Activated CD4-positive, alpha-beta memory T cell treated with anti-CD3 and anti-CD28 coated beads for 36 hours (primary cell): ENCODE results near the gene MTA3. TPM values are rescaled to one million over a fixed set of nuclear protein-coding genes. Genes with fewer than 3 reads are reported as not detected.
"Not testable (repeated sequence)": the region's sequence is repeated elsewhere in the genome, so short reads cannot be mapped to it uniquely, and the experiment has no call there.

Experiments used
- CTCF ChIA-PET: fragments of 350-600 bp; sonication (Branson Sonifier 250); formaldehyde crosslinking; loops from one replicate; lab custom pipeline; 2021; ENCODE audit warnings: antibody characterized with exemption, inconsistent platforms; lab: Charles Lee
- POLR2A ChIA-PET: fragments of 350-600 bp; sonication (Branson Sonifier 250); formaldehyde crosslinking; loops from one replicate; lab custom pipeline; 2021; ENCODE audit warnings: antibody characterized with exemption; lab: Charles Lee
- DNase-seq: peaks from one replicate; pipeline ENCODE4 v3.0.0-alpha.2; 2020
- H3K27ac Mint-ChIP-seq: one replicate; pipeline ENCODE4 v1.8.0; 2021; ENCODE audit warnings: mixed read lengths
- H3K27me3 Mint-ChIP-seq: one replicate; pipeline ENCODE4 v1.8.0; 2021; ENCODE audit warnings: mixed read lengths
- H3K36me3 Mint-ChIP-seq: one replicate; pipeline ENCODE4 v1.8.0; 2021; ENCODE audit warnings: mixed read lengths
- H3K4me1 Mint-ChIP-seq: one replicate; pipeline ENCODE4 v1.8.0; 2021; ENCODE audit warnings: low read depth, mixed read lengths
- H3K4me3 Mint-ChIP-seq: one replicate; pipeline ENCODE4 v1.8.0; 2021; ENCODE audit warnings: mild to moderate bottlenecking, mixed read lengths
- H3K9me3 Mint-ChIP-seq: one replicate; pipeline ENCODE4 v1.8.0; 2021; ENCODE audit warnings: mixed read lengths
- intact Hi-C: fragments of 100-400 bp; cut with micrococcal nuclease; formaldehyde crosslinking; loops from one replicate; pipeline ENCODE4 v1.15.1; 2023
- total RNA-seq, 2 experiments: library from RNA; stranded (reverse); gene quantifications; one replicate each; pipeline ENCODE4 v1.2.3, GENCODE V29; 2021

Gene MTA3
- total RNA-seq, 2 experiments from 2014 or later = 25.1 to 29.7 TPM

DNA sequence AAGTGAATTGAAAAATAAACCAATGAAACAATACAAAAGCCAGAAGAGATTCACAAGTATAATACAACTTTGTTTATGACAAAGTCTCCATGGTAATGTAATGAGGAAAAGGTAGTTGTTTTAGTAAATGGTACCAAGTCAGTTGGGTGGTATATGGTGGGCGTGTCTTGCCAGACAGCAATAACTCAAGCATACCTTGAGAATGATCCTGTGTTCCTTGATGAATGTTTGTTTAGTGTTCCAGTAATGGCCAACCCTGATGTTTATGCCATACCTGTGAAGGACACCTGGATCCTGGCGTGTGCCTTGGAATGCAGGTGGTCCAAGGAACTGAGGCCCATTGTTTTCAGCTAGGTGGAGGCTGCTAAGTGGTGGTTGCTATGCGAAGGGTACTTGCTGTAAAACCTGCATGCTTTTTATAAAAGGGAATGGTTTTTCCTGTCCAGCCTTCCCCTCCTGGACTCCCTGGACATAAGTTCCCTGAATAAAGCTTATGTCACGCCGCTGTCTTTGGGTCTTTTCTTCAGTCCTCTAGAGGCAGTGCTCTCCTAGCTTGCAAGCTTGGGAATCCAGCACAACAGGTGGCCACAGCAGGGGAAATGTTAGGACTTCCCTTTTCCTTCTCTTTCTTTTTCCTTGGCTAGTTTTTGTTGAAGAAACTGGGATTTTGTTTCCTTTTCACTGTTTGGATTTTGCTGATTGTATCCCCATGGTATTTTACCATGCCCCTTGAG lies 54.7 kb downstream of the MTA3 start:
- no peak for DNase-seq
- no peaks in the 10 kb centered on the region for H3K9me3 Mint-ChIP-seq
- no peak overlapping the region for H3K4me3 Mint-ChIP-seq
- H3K27me3 Mint-ChIP-seq = no peaks in the 10 kb centered on the region
- H3K36me3 Mint-ChIP-seq = no peaks in the 10 kb centered on the region
- POLR2A ChIA-PET = no interaction called here
- CTCF ChIA-PET = interaction anchor here (0.7 kb wide), 1 partner anchor 73 kb away, joined by 3 read pairs; no protein-coding TSS in a partner anchor
- intact Hi-C loops = no loop called here
- H3K4me1 Mint-ChIP-seq = peaks cover 6% of the 10 kb centered on the region
- H3K27ac Mint-ChIP-seq = no peak overlapping the region

- POLR2A ChIA-PET = no interaction called here
- H3K27me3 Mint-ChIP-seq = no peaks in the 10 kb centered on the region
- intact Hi-C loops = no loop called here
- peaks cover 2% of the 10 kb centered on the region for H3K4me1 Mint-ChIP-seq
- H3K36me3 Mint-ChIP-seq = no peaks in the 10 kb centered on the region
- DNase-seq = no peak
- H3K27ac Mint-ChIP-seq = no peak overlapping the region
- H3K4me3 Mint-ChIP-seq = no peak overlapping the region
- no peaks in the 10 kb centered on the region for H3K9me3 Mint-ChIP-seq
- CTCF ChIA-PET = no interaction called here
Measured at GRCh38 chr2:42624047-42624446, 55.6 kb downstream of the MTA3 start.

DNA sequence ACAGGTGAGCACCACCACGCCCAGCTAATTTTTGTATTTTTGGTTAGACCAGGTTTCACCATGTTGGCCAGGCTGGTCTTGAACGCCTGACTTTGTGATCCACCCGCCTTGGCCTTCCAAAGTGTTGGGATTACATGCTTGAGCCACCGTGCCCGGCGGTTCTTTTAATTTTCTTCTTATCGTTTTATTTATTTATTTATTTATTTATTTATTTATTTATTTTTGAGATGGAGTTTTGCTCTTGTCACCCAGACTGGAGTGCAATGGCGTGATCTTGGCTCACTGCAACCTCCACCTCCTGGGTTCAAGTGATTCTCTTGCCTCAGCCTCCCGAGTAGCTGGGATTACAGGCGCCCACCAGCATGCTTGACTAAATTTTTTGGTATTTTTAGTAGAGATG lies 59.6 kb downstream of the MTA3 start:
- DNase-seq, H3K4me3 Mint-ChIP-seq, H3K27me3 Mint-ChIP-seq, H3K36me3 Mint-ChIP-seq, CTCF ChIA-PET, H3K9me3 Mint-ChIP-seq, H3K4me1 Mint-ChIP-seq, H3K27ac Mint-ChIP-seq, POLR2A ChIA-PET, intact Hi-C loops: not testable (repeated sequence)

- CTCF ChIA-PET = interaction anchor here (1.1 kb wide), 1 partner anchor 26 kb away, joined by 3 read pairs; no protein-coding TSS in a partner anchor
- no peaks in the 10 kb centered on the region for H3K4me1 Mint-ChIP-seq
Measured at GRCh38 chr2:42636934-42637333, 68.5 kb downstream of the MTA3 start.

GRCh38 chr2:42638080-42638784 lies 69.8 kb downstream of the MTA3 start:
- no peaks in the 10 kb centered on the region for H3K36me3 Mint-ChIP-seq
- H3K9me3 Mint-ChIP-seq = no peaks in the 10 kb centered on the region
- ChIA-PET POLR2A (no interaction called here), CTCF (interaction anchor here (1.1 kb wide), 1 partner anchor 25 kb away, joined by 3 read pairs; no protein-coding TSS in a partner anchor)
- no peak overlapping the region for H3K4me3 Mint-ChIP-seq
- H3K27me3 Mint-ChIP-seq = no peaks in the 10 kb centered on the region
- no peak for DNase-seq
- no peak overlapping the region for H3K27ac Mint-ChIP-seq
- H3K4me1 Mint-ChIP-seq = no peaks in the 10 kb centered on the region
- intact Hi-C loops = no loop called here

More at GRCh38 chr2:42636934-42637333, 68.5 kb downstream of the MTA3 start:
- no peak for DNase-seq
- POLR2A ChIA-PET = no interaction called here
- intact Hi-C loops = no loop called here
- Mint-ChIP-seq H3K27ac (no peak overlapping the region), H3K9me3 (no peaks in the 10 kb centered on the region), H3K27me3 (no peaks in the 10 kb centered on the region), H3K4me3 (no peak overlapping the region), H3K36me3 (no peaks in the 10 kb centered on the region)

- no peaks in the 10 kb centered on the region for H3K9me3 Mint-ChIP-seq
- intact Hi-C loops = no loop called here
- H3K36me3 Mint-ChIP-seq = peaks cover 1% of the 10 kb centered on the region
- DNase-seq = no peak
- H3K27ac Mint-ChIP-seq = no peak overlapping the region
- H3K27me3 Mint-ChIP-seq = no peaks in the 10 kb centered on the region
- ChIA-PET POLR2A (no interaction called here), CTCF (no interaction called here)
- no peak overlapping the region for H3K4me3 Mint-ChIP-seq
- no peaks in the 10 kb centered on the region for H3K4me1 Mint-ChIP-seq
Measured at GRCh38 chr2:42639340-42640077, 71.1 kb downstream of the MTA3 start.

DNA sequence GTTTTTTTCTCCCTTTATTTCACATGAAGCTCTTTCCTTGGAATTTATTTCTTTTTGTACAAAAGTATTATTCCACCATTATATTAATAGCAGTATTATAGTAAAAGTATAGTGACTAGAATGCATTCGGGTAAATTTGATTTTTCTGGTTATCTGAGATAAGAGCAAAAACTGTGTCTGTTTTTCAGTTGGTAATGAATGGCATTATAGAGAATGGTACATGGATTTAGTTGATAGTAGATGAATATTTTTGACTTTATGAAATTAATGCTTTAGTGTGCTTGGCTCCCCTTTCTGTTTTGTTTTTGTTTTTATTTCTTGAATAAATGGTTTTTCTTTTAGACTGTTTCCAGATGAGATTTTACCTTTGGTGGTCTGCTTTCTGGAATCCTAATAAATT lies 71.8 kb downstream of the MTA3 start:
- ChIA-PET CTCF (no interaction called here), POLR2A (no interaction called here)

DNA sequence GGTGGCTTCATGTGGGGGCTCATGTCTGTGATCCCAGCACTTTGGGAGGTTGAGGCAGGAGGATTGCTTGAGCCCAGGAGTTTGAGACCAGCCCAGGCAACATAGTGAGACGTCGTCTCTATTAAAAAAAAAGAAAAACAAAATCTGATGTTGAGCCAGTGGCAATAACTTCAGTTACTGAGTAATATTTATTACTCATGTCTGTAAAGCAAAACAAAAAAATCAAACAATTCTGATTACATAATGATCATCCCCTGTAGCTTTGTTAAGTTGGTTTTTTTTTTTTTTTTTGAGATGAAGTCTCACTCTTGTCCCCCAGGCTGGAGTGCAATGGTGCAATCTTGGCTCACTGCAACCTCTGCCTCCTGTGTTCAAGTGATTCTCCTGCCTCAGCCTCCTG lies 73.9 kb downstream of the MTA3 start:
- H3K27ac Mint-ChIP-seq, intact Hi-C loops, H3K27me3 Mint-ChIP-seq, H3K9me3 Mint-ChIP-seq, H3K36me3 Mint-ChIP-seq, H3K4me1 Mint-ChIP-seq, POLR2A ChIA-PET, CTCF ChIA-PET, H3K4me3 Mint-ChIP-seq, DNase-seq: not testable (repeated sequence)

More for the DNA sequence above, 71.8 kb downstream of the MTA3 start:
- Mint-ChIP-seq H3K27ac (no peak overlapping the region), H3K36me3 (peaks cover 1% of the 10 kb centered on the region), H3K4me3 (no peak overlapping the region), H3K9me3 (no peaks in the 10 kb centered on the region), H3K27me3 (no peaks in the 10 kb centered on the region), H3K4me1 (no peaks in the 10 kb centered on the region)
- DNase-seq = no peak
- intact Hi-C loops = no loop called here

DNA sequence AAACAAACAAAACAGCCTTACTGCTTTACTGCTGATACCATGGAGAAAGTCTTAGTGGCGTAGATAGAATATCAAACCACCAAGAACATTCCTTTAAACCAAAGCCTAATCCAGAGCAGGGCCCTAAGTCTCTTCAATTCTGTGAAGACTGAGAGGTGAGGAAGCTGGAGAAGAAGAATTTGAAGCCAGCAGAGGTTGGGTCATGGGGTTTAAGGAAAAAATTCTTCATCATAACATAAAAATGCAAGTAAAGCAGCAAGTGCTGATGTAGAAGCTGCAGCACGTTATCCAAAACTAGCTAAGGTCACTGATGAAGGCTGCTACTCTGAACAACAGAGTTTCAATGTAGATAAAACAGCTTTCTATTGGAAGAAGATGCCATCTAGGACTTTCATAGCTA lies 77.1 kb downstream of the MTA3 start:
- H3K4me1 Mint-ChIP-seq = peaks cover 6% of the 10 kb centered on the region
- no peak overlapping the region for H3K27ac Mint-ChIP-seq

GRCh38 chr2:42648796-42649195 lies 80.4 kb downstream of the MTA3 start:
- intact Hi-C loops = no loop called here
- H3K36me3 Mint-ChIP-seq = peaks cover 10% of the 10 kb centered on the region
- H3K27ac Mint-ChIP-seq = no peak overlapping the region
- no peaks in the 10 kb centered on the region for H3K9me3 Mint-ChIP-seq
- no peak overlapping the region for H3K4me3 Mint-ChIP-seq
- peaks cover 16% of the 10 kb centered on the region for H3K4me1 Mint-ChIP-seq
- ChIA-PET CTCF (interaction anchor here (0.9 kb wide), 1 partner anchor 14 kb away, joined by 3 read pairs; no protein-coding TSS in a partner anchor), POLR2A (no interaction called here)
- no peak for DNase-seq
- H3K27me3 Mint-ChIP-seq = no peaks in the 10 kb centered on the region

More for the DNA sequence above, 77.1 kb downstream of the MTA3 start:
- Mint-ChIP-seq H3K4me3 (no peak overlapping the region), H3K27me3 (no peaks in the 10 kb centered on the region), H3K9me3 (no peaks in the 10 kb centered on the region), H3K36me3 (peaks cover 10% of the 10 kb centered on the region)
- intact Hi-C loops = no loop called here
- POLR2A ChIA-PET = no interaction called here
- DNase-seq = no peak
- CTCF ChIA-PET = interaction anchor here (0.7 to 1.7 kb wide), 2 partner anchors 10 to 17 kb away, joined by 3 to 5 read pairs; no protein-coding TSS in a partner anchor

DNA sequence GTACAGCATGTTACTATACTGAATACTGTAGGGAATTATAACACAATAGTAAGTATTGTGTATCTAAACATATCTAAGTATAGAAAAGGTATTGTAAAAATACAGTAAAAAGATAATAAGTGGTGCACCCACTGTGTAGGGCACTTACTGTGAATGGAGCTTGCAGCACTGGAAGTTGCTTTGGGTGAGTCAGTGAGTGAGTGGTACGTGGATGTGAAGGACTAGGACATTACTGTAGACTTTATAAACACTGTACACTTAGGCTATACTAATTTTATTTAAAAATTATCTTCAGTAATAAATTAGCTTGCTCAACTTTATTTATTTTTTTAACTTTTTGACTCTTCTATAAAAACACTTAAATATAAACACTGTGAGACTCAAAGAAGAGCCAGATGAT lies 82.6 kb downstream of the MTA3 start:
- Mint-ChIP-seq H3K27ac (no peak overlapping the region), H3K36me3 (peaks cover 8% of the 10 kb centered on the region), H3K9me3 (no peaks in the 10 kb centered on the region), H3K27me3 (no peaks in the 10 kb centered on the region), H3K4me1 (peaks cover 27% of the 10 kb centered on the region), H3K4me3 (no peak overlapping the region)
- intact Hi-C loops = loop anchor here (10.0 kb wide), 1 partner anchor 86 kb away; the partner anchor contains the start of gene MTA3
- ChIA-PET POLR2A (interaction anchor here (0.6 kb wide), 1 partner anchor 67 kb away, joined by 3 read pairs; no protein-coding TSS in a partner anchor), CTCF (interaction anchor here (1.4 kb wide), 1 partner anchor 12 kb away, joined by 5 read pairs; no protein-coding TSS in a partner anchor)
- DNase-seq = no peak

DNA sequence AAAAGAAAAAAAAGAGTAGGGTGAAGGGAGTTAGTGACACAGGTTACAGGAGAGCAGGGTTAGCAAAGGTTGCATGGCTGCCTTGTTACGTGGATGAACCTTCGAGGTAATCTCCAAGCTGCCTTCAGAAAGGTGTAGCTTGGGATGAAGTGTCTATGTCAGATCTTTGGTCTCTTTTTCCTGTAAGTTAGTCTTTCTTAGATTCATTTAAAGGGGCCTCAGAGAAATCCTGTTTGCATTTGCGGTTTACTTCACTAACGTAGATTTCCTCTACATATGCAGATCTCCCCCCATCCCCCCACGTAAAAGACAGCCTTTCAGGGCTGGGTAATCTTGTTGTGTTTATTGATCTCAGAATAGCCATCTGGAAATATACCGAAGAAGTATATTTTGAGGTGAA lies 83.7 kb downstream of the MTA3 start:
- ChIA-PET CTCF (interaction anchor here (1.4 kb wide), 1 partner anchor 11 kb away, joined by 5 read pairs; no protein-coding TSS in a partner anchor), POLR2A (no interaction called here)
- no peaks in the 10 kb centered on the region for H3K9me3 Mint-ChIP-seq
- intact Hi-C loops = loop anchor here (10.0 kb wide), 1 partner anchor 87 kb away; the partner anchor contains the start of gene MTA3
- H3K4me3 Mint-ChIP-seq = no peak overlapping the region
- H3K4me1 Mint-ChIP-seq = peaks cover 27% of the 10 kb centered on the region
- DNase-seq = no peak
- H3K36me3 Mint-ChIP-seq = peaks cover 1% of the 10 kb centered on the region
- no peak overlapping the region for H3K27ac Mint-ChIP-seq
- no peaks in the 10 kb centered on the region for H3K27me3 Mint-ChIP-seq
